Measurements from ENCODE around the gene DCAF15.
A peak's percentile ranks its signal among the peaks of the same experiment; 100 is the strongest.
"Not testable (repeated sequence)": the region's sequence is repeated elsewhere in the genome, so short reads cannot be mapped to it uniquely, and the experiment has no call there.

DCAF15 gene

DNA sequence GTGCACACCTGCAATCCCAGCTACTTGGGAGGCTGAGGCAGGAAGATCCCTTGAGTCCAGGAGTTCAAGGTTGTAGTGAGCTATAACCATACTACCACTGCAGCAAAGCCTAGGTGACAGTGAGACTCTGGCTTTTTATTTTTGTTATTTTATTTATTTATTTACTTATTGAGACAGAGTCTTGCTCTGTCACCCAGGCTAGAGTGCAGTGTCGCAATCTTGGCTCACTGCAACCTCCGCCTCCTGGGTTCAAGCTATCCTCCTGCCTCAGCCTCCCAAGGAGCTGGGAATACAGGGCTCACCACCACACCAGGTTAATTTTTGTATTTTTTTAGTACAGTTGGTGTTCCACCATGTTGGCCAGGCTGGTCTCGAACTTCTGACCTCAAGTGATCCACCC lies 21.2 kb downstream of the DCAF15 start:
- H3K9me3 ChIP-seq (ENCODE audit: control insufficient read depth in 5 of 5, low read length in 5 of 5); H3K9ac ChIP-seq (ENCODE audit: low read length in 5 of 5); H3K4me1 ChIP-seq (ENCODE audit: control insufficient read depth in 5 of 5, insufficient read depth in 5 of 5, low read length in 5 of 5); H3K27me3 ChIP-seq (ENCODE audit: control insufficient read depth in 5 of 5, insufficient read depth in 4 of 5, low read length in 5 of 5); H3K4me3 ChIP-seq (ENCODE audit: low read depth in 1 of 5, low read length in 5 of 5); H3K27ac ChIP-seq (ENCODE audit: low read depth, low read length): not testable (repeated sequence)
- H3K36me3 ChIP-seq (ENCODE audit: control insufficient read depth in 5 of 5, insufficient read depth in 5 of 5, low read length in 5 of 5), result peaks cover 0 to 68% (median 49%) of the 10 kb centered on the region in 5 donors

DNA sequence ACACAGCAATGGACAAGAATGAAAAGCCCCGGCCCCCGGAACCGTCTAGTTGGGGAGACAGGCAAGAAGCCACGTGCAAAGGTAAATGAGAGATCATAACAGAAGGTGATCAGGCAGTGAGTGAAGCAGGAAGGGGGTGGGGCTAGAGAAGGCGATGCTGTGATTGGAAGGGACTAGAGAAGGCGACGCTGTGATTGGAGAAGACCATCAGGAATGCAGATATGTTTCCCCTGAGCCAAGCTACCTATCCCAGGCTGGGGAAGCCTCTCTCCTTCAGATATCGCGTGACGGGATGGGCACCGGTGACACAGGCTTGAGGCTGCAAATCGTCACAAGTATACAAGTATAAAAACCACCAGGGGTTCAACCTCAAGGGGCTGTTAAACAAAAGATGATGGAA lies 21.8 kb downstream of the DCAF15 start:
- Histone ChIP-seq H3K36me3 (ENCODE audit: control insufficient read depth in 5 of 5, insufficient read depth in 5 of 5, low read length in 5 of 5) (peaks cover 0 to 62% (median 43%) of the 10 kb centered on the region in 5 donors), H3K9me3 (ENCODE audit: control insufficient read depth in 5 of 5, low read length in 5 of 5) (no peaks in the 10 kb centered on the region), H3K27me3 (ENCODE audit: control insufficient read depth in 5 of 5, insufficient read depth in 4 of 5, low read length in 5 of 5) (no peaks in the 10 kb centered on the region), H3K9ac (ENCODE audit: low read length in 5 of 5) (no peak overlapping the region), H3K4me1 (ENCODE audit: control insufficient read depth in 5 of 5, insufficient read depth in 5 of 5, low read length in 5 of 5) (peaks cover 0 to 9% (median 7%) of the 10 kb centered on the region in 5 donors), H3K4me3 (ENCODE audit: low read depth in 1 of 5, low read length in 5 of 5) (no peak overlapping the region), H3K27ac (ENCODE audit: low read depth, low read length) (no peak overlapping the region)

DNA sequence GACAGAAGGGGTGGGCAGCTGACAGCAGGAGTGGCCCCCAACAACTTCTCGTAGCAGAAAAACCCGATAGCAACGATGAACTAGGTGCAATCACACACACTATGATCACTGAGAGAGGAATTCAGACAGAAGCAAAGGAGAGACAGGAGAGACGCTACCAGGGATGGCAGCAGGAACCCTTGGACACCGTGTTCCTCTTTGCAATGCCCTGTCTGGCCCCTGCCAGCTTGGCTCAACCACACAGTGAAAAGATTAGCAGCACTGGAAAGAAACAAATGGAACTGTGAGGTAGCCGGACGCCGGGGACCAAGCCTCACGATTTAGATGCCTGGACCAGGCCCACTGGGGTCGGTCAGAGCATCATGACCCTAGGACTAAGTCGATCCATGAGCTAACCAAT lies 23.6 kb downstream of the DCAF15 start:
- Histone ChIP-seq H3K27me3 (ENCODE audit: control insufficient read depth in 5 of 5, insufficient read depth in 4 of 5, low read length in 5 of 5) (peaks cover 0 to 3% (median 0%) of the 10 kb centered on the region in 5 donors), H3K4me1 (ENCODE audit: control insufficient read depth in 5 of 5, insufficient read depth in 5 of 5, low read length in 5 of 5) (peaks cover 0 to 19% (median 15%) of the 10 kb centered on the region in 5 donors), H3K36me3 (ENCODE audit: control insufficient read depth in 5 of 5, insufficient read depth in 5 of 5, low read length in 5 of 5) (peaks cover 0 to 57% (median 37%) of the 10 kb centered on the region in 5 donors), H3K9ac (ENCODE audit: low read length in 5 of 5) (no peak overlapping the region), H3K9me3 (ENCODE audit: control insufficient read depth in 5 of 5, low read length in 5 of 5) (no peaks in the 10 kb centered on the region), H3K27ac (ENCODE audit: low read depth, low read length) (no peak overlapping the region), H3K4me3 (ENCODE audit: low read depth in 1 of 5, low read length in 5 of 5) (no peak overlapping the region)

DNA sequence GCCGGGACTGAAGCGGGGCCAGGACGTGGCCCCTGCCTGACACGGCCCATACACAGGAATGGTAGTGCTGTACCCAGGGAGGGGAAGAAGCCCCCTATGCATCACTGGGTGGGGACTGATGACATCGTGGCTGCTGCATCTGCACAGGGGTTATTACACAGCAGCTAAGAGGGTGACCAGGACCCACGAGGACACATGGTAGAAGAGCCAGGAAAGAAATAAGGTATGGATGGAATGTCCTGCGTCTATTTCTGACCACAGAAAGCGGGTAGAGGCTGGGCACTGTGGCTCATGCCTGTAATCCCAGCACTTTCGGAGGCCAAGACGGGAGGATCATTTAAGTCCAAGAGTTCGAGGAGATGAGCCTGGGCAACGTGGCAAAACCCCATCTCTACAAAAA lies 24.1 kb downstream of the DCAF15 start:
- Histone ChIP-seq H3K27me3 (ENCODE audit: control insufficient read depth in 5 of 5, insufficient read depth in 4 of 5, low read length in 5 of 5) (peaks cover 0 to 3% (median 0%) of the 10 kb centered on the region in 5 donors), H3K9me3 (ENCODE audit: control insufficient read depth in 5 of 5, low read length in 5 of 5) (no peaks in the 10 kb centered on the region), H3K4me3 (ENCODE audit: low read depth in 1 of 5, low read length in 5 of 5) (no peak overlapping the region), H3K36me3 (ENCODE audit: control insufficient read depth in 5 of 5, insufficient read depth in 5 of 5, low read length in 5 of 5) (peaks cover 0 to 53% (median 33%) of the 10 kb centered on the region in 5 donors), H3K27ac (ENCODE audit: low read depth, low read length) (no peak overlapping the region), H3K4me1 (ENCODE audit: control insufficient read depth in 5 of 5, insufficient read depth in 5 of 5, low read length in 5 of 5) (peaks cover 0 to 19% (median 16%) of the 10 kb centered on the region in 5 donors), H3K9ac (ENCODE audit: low read length in 5 of 5) (no peak overlapping the region)

DNA sequence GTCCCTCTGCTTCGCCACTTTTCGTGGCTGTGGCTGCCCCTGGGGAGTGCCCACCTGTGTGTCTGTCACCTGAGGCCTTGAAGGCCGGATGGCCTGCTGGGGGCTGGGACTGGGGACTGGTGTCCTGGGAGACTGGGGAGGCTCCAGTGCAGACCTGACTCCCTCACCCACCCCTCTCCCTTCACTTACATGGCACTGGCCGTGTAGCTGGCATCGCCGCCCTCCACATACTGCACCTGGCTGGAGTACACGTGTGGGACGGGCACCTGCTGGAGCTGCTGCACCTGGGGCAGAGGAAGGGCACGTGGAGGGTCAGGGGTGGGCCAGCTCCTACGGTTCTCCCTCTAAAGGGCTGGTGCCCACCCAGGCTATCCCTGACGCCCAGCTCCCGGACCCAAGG lies 25.5 kb downstream of the DCAF15 start:
- Histone ChIP-seq H3K27me3 (ENCODE audit: control insufficient read depth in 5 of 5, insufficient read depth in 4 of 5, low read length in 5 of 5) (peaks cover 0 to 3% (median 0%) of the 10 kb centered on the region in 5 donors), H3K4me3 (ENCODE audit: low read depth in 1 of 5, low read length in 5 of 5) (peak overlapping the region in 1 of 5 donors; percentile 57), H3K4me1 (ENCODE audit: control insufficient read depth in 5 of 5, insufficient read depth in 5 of 5, low read length in 5 of 5) (peaks cover 0 to 25% (median 17%) of the 10 kb centered on the region in 5 donors), H3K9ac (ENCODE audit: low read length in 5 of 5) (peak overlapping the region in 1 of 5 donors; percentile 47), H3K27ac (ENCODE audit: low read depth, low read length) (no peak overlapping the region), H3K9me3 (ENCODE audit: control insufficient read depth in 5 of 5, low read length in 5 of 5) (no peaks in the 10 kb centered on the region), H3K36me3 (ENCODE audit: control insufficient read depth in 5 of 5, insufficient read depth in 5 of 5, low read length in 5 of 5) (peaks cover 0 to 53% (median 35%) of the 10 kb centered on the region in 5 donors)

DNA sequence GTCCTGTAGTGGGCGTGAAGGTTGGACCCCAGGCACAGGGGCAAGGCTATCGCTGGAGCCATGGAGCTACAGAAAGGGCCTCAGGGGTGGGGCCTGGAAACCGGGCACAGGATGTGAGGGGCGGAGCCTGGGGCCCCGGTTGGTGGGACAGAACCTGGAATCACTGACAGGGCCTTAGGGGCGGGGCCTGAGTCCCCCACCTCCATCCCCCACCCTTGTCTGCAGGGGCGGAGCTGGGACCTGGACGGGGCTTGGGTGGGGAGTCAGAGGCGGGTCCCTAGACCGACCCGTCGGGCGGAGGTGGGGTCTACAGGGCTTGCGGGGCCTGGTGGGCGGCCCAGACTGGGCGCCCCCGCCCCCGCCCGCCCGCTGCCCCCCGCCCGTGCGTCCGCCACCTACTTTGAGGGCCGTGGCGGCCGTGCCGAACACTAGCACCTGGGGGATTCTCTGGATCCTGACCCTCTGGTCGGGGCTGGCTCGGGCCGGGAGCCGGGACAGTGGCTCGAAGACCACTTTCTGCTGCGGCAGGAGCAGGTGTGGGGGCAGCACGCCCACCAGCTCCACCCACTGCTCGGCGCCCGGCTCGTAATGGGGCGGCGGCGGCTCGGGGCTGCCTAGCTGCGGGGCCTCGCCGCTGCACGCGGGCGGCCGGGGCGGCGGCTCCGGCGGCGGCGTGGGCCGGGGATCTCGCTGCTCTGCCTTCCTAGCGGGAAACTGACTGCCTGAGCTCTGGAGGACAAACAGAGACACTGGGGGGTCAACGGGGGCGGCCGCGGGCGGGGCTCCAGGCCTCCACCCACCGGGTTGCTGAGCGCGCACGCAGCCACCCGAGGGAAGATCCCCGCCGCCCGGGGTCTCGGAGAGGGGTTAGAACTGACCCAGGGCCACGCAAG lies 26.3 kb downstream of the DCAF15 start:
- Histone ChIP-seq H3K27ac (ENCODE audit: low read depth, low read length) (no peak overlapping the region), H3K36me3 (ENCODE audit: control insufficient read depth in 5 of 5, insufficient read depth in 5 of 5, low read length in 5 of 5) (peaks cover 0 to 49% (median 34%) of the 10 kb centered on the region in 5 donors), H3K9ac (ENCODE audit: low read length in 5 of 5) (peak overlapping the region in 3 of 5 donors; percentile 12 to 47 (median 21)), H3K9me3 (ENCODE audit: control insufficient read depth in 5 of 5, low read length in 5 of 5) (no peaks in the 10 kb centered on the region), H3K4me1 (ENCODE audit: control insufficient read depth in 5 of 5, insufficient read depth in 5 of 5, low read length in 5 of 5) (peaks cover 0 to 25% (median 17%) of the 10 kb centered on the region in 5 donors), H3K27me3 (ENCODE audit: control insufficient read depth in 5 of 5, insufficient read depth in 4 of 5, low read length in 5 of 5) (peaks cover 0 to 3% (median 0%) of the 10 kb centered on the region in 5 donors), H3K4me3 (ENCODE audit: low read depth in 1 of 5, low read length in 5 of 5) (peak overlapping the region in 4 of 5 donors; percentile 44 to 57 (median 48))

DNA sequence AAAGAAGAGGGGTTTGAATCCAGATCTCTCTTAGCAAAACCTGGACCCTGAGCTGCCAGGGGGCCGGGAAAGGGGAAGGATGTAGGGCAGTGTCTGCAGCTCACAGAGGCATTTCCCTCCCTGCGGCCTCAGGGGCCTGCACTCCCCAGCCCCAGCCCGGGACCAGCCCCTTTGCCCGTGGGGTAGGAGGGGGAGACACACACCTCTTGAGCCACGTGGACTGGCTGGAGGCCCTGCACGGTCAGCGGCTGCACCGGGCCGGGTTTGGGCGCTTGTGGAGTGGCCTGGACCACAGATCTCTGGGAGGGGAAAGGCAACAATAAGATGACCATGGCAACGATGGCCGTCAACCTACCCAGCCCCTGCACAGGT lies 26.9 kb downstream of the DCAF15 start:
- no peak overlapping the region for H3K27ac ChIP-seq (ENCODE audit: low read depth, low read length)

DNA sequence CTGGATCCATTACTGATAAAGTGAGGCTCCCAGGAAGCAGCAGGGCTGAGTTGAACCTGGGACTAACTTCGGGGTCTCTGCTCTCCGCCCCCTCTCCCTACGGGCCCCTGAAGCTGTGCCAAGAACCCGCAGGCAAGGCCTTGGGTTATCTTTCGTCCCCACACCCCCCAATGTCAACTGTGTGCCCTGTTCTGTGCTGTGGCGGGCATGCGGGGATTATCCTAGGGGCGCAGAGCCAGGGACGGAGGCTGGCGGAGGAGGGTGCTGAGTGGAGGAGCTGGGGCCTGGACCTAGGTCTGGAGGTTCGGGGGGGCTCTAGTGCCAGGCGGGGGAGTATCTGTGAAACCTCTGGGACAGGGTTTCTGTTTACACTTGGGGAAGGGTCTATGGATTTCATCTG lies 27.4 kb downstream of the DCAF15 start:
- Histone ChIP-seq H3K27me3 (ENCODE audit: control insufficient read depth in 5 of 5, insufficient read depth in 4 of 5, low read length in 5 of 5) (peaks cover 0 to 3% (median 0%) of the 10 kb centered on the region in 5 donors), H3K4me3 (ENCODE audit: low read depth in 1 of 5, low read length in 5 of 5) (peak overlapping the region in 2 of 5 donors; percentile 53 to 57), H3K9me3 (ENCODE audit: control insufficient read depth in 5 of 5, low read length in 5 of 5) (no peaks in the 10 kb centered on the region), H3K9ac (ENCODE audit: low read length in 5 of 5) (peak overlapping the region in 1 of 5 donors; percentile 21), H3K36me3 (ENCODE audit: control insufficient read depth in 5 of 5, insufficient read depth in 5 of 5, low read length in 5 of 5) (peaks cover 0 to 39% (median 27%) of the 10 kb centered on the region in 5 donors), H3K4me1 (ENCODE audit: control insufficient read depth in 5 of 5, insufficient read depth in 5 of 5, low read length in 5 of 5) (peaks cover 0 to 25% (median 17%) of the 10 kb centered on the region in 5 donors), H3K27ac (ENCODE audit: low read depth, low read length) (no peak overlapping the region)

More for the DNA sequence above, 26.9 kb downstream of the DCAF15 start:
- peaks cover 0 to 25% (median 17%) of the 10 kb centered on the region in 5 donors for H3K4me1 ChIP-seq (ENCODE audit: control insufficient read depth in 5 of 5, insufficient read depth in 5 of 5, low read length in 5 of 5)
- H3K4me3 ChIP-seq (ENCODE audit: low read depth in 1 of 5, low read length in 5 of 5), result peak overlapping the region in 4 of 5 donors; percentile 22 to 57 (median 48)
- no peaks in the 10 kb centered on the region for H3K9me3 ChIP-seq (ENCODE audit: control insufficient read depth in 5 of 5, low read length in 5 of 5)
- peaks cover 0 to 43% (median 30%) of the 10 kb centered on the region in 5 donors for H3K36me3 ChIP-seq (ENCODE audit: control insufficient read depth in 5 of 5, insufficient read depth in 5 of 5, low read length in 5 of 5)
- H3K9ac ChIP-seq (ENCODE audit: low read length in 5 of 5), result peak overlapping the region in 2 of 5 donors; percentile 12 to 21
- peaks cover 0 to 3% (median 0%) of the 10 kb centered on the region in 5 donors for H3K27me3 ChIP-seq (ENCODE audit: control insufficient read depth in 5 of 5, insufficient read depth in 4 of 5, low read length in 5 of 5)

DNA sequence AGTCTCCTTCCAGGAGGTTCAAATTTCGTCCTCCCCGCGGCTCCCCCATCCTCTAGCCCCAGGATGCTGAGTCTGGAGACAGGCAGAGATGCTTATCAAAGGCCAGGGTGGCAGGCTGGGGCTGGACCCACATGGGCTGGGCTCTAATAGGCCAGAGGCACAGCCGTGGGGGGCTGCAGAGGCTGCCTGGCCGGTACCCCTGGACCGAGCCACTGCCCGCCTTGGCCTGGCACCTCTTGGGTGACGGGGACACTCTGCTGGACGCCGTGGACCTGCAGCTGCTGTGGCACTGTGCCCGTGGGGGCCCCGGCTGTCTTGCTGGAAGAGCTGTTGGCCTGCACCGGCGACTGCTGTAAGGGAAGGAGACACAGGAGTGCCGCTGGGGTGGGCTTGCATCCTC lies 28.0 kb downstream of the DCAF15 start:
- Histone ChIP-seq H3K27ac (ENCODE audit: low read depth, low read length) (no peak overlapping the region), H3K36me3 (ENCODE audit: control insufficient read depth in 5 of 5, insufficient read depth in 5 of 5, low read length in 5 of 5) (peaks cover 0 to 37% (median 26%) of the 10 kb centered on the region in 5 donors), H3K9me3 (ENCODE audit: control insufficient read depth in 5 of 5, low read length in 5 of 5) (no peaks in the 10 kb centered on the region), H3K4me3 (ENCODE audit: low read depth in 1 of 5, low read length in 5 of 5) (no peak overlapping the region), H3K27me3 (ENCODE audit: control insufficient read depth in 5 of 5, insufficient read depth in 4 of 5, low read length in 5 of 5) (peaks cover 0 to 3% (median 0%) of the 10 kb centered on the region in 5 donors), H3K9ac (ENCODE audit: low read length in 5 of 5) (no peak overlapping the region), H3K4me1 (ENCODE audit: control insufficient read depth in 5 of 5, insufficient read depth in 5 of 5, low read length in 5 of 5) (peaks cover 0 to 26% (median 17%) of the 10 kb centered on the region in 5 donors)

DNA sequence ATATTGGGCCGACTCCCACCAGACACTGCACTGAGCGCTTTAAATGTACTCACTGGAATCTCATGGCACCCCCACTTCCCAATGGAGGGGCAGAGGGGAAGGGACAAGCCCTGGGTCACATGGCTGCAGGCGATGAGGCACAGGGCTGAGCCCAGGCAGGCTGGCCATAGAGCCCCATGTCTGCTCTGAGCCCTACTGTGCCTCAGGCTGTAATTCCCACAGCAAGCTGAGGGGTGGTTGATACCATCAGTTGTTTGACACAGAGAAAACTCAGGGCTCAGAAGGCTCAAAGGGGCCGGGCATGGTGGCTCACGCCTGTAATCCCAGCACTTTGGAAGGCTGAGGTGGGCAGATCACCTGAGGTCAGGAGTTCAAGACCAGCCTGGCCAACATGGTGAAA lies 28.7 kb downstream of the DCAF15 start:
- Histone ChIP-seq H3K4me1 (ENCODE audit: control insufficient read depth in 5 of 5, insufficient read depth in 5 of 5, low read length in 5 of 5) (peaks cover 0 to 33% (median 20%) of the 10 kb centered on the region in 5 donors), H3K36me3 (ENCODE audit: control insufficient read depth in 5 of 5, insufficient read depth in 5 of 5, low read length in 5 of 5) (peaks cover 0 to 30% (median 20%) of the 10 kb centered on the region in 5 donors), H3K4me3 (ENCODE audit: low read depth in 1 of 5, low read length in 5 of 5) (no peak overlapping the region), H3K27me3 (ENCODE audit: control insufficient read depth in 5 of 5, insufficient read depth in 4 of 5, low read length in 5 of 5) (peaks cover 0 to 3% (median 0%) of the 10 kb centered on the region in 5 donors), H3K27ac (ENCODE audit: low read depth, low read length) (no peak overlapping the region), H3K9ac (ENCODE audit: low read length in 5 of 5) (no peak overlapping the region), H3K9me3 (ENCODE audit: control insufficient read depth in 5 of 5, low read length in 5 of 5) (no peaks in the 10 kb centered on the region)

Measured in subcutaneous abdominal adipose tissue (tissue), 5 donors.